ENCODE data around the gene GCSH.
A peak's percentile ranks its signal among the peaks of the same experiment; 100 is the strongest.
"Not testable (repeated sequence)": the region's sequence is repeated elsewhere in the genome, so short reads cannot be mapped to it uniquely, and the experiment has no call there.

Gene GCSH

DNA sequence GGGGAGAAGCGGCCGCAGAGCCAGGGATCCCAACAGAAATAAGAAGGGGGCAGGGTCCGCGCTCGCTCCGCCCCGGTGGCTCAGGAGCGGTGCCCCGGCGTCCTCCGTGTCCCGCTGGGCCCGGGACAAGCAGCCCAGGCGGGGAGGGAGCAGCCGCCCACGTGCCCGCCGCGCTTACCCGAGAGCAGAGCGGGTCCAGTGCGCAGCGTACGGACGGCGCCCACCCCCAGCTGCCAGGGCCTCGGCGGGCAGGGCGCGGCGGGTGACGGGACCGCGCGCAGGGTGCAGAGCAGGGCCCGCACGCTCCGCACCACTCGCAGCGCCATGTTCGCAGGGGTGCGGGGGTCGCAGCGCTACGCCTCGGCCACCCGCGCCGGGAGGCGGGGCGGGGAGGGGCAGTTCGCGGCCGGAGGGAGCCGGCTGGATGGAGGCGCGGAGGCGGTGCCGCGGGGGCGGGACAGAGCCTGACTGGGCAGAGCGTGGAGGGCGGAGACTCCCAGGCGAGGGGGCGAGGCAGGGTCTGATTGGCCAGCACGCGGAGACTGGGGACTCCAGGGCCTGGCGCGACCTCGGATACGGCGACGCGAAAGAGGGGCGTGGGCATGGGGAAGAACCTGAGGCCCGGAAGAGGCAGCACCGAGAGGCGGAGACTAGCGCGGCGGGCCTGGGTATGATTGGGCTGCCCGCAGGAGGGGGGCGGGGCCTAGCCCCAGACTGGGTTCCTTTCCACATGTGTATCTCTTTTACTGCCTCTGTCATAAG, at the start of gene GCSH:
GCSH (minus strand) TSS at position 443 of the 762 bp plus-strand sequence; CDS start at position 326, 117 bp downstream.
- DNase-seq = peak; percentile 95

DNA sequence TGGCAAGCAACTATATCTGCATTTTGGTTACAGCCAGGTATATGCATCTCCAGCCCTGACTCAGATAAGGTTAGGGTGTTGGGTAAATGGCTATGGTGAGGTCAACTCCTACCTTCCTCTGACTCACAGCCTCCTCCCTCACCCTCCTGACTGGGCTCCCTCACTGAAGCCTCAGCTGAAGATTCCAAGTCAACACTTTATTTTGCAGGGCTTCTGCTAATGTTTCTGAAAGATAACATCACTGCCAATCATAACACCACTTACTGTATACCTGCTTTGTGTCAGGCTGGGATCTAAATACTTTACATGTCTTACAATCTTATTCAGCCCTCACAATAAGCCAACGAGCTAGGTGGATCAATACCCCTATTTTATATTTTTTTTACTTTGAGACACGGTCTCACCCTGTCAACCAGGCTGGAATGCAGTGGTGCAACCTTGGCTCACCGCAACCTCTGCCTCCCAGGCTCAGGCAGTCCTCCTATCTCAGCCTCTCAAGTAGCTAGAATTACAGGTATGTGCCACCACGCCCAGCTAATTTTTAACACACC, 47.8 kb upstream of the GCSH start:
- no peak for DNase-seq

DNA sequence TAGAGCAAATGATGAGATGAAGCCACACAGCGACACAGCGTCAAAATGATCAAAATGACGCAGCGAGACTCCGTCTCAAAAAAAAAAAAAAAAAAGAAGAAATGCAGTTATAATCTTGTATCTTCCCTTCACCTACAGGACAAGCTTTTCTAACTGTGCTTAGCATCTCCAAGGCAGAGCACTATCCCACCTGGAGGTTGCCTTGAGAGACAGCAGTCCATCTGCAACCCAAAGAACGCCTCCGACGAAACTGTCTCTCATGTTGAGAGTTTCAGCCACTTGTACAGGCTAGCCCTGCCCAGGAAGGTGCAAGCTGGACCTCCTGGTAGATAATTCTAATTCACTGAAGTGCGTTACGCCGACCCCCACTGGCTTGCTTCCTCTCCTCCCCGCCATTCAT, 46.7 kb upstream of the GCSH start:
- no peak for DNase-seq

DNA sequence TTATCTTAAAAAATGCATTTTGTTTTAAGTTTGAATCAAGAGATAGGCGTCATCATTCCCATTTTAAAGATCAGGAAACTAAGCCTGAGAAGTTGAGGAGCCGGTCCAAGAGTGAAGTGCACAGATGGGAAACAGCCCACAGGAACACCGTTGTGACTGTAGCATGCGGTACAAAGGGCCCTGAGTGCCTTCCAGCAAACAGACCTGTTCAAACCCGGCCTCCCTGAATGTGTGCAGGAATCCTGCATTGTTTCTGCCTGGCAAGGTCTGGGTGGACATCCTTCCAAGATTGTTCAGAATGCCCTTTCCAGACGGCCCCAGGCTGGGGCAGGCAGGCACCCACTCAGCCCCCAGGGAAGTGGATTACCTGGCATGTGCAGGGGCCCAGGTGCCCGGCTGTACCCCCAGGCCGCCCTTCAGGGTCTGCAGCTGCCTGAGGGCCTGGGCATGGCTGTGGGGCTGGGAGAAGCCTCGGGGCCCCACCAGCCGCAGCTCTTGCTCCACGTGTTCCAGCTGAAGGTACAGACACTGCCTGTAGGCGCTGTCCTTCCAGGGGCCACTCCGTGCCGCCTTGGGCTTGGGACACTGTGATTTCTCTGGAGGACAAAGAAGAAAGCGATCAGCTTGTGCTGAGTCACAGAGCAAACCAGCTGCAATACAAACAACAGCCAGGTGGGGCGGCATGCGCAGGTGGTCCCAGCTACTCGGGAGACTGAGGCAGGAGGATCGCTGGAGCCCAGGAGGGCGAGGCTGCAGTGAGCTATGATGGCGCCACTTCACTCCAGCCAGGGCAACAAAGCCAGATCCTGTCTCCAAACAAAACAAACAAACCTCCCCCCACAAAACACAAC, 45.0 kb upstream of the GCSH start:
- DNase-seq = no peak

DNA sequence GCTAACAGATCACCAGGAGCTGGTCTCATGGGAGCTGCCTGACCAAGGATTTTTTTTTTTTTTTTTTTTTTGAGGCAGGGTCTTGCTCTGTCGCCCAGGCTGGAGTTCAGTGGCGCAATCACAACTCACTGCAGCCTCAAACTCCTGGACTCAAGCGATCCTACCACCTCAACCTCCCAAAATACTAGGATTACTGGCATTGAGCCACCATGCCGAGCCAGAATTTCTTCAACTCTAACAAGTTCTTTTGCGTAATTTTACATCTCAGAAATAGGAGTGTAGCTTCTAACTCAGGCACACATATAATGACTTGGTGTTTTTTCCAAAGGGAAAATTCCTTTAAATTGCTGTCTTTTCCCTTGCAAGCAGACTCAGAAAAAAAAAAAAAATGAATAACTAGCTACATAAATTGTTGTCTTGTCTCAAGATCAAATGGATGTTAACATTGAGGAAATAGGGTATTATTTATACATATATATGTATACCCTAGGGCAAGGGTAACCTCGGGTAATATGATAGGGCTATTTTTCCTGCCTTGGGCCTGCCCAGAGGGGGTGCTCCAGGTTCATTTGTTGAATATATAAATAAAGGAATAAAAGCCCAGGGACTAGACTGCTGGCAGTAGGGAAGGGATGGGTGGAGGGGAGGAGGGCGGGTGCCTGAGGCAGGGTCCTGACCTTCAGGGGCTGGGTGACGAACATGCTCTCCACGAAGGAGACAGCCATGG, 42.8 kb upstream of the GCSH start:
- DNase-seq = no peak

DNA sequence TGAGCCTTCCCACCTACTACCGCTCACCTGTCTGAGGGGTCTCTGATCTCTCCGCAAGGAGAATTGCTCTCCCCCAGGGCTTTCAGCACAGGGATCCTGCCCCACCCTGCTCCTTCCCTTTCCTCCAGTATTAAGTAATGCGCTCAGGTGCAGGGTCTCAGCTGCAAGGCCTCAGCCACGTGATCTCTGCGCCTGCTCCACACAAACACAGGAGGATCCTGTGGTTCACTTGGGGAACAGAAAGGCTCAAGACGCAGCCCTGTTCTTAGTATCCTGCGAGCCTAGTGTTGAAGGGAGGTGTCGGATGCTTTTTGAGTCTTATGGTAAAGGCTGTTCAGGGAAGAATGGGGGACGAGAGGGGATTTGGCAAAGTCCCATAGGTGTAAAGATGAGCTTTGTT, 41.6 kb upstream of the GCSH start:
- DNase-seq = no peak

DNA sequence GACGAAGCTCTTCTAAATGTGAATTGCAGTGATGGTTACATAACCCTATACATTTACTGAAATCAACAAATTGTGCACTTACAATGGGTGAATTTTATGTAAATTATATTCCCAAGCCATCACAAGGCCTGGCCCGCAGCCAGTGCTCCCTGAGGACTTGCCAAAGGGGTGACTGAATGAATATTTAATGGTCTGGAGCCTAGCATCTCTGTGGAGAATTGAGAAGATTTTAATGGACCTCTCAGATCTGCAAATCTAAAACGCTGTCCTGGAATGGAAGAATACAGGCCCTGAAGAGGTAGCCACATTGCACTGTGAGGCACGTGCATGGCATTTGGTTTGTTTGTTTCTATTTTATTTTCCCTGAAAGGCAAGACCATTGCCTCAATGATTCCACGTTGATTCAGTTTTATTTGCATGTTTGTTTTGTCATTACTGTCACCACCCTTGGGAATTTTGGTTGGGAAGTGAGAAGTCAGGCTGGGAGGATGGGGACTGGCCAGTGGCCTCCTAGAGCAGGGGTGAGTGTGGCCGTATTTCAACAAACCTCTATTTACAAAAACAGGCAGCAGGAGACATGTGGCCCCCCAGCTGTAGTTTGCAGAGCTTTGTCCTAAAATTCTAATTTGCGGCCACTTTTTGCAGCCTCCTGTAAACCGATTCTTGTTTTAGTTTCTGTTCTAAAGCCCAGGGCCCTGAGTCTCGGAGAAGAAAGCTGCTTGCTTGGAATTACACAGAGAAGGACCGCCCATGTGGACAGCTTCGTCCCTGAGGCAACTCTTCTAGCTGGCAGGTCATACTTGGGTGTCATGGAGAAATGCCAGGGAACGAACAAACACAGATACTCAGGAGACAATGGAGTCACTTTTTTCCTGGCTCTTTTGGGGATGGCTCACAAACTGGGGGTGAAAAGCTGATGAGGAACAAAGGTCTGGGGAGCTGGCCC, 40.5 kb upstream of the GCSH start:
- no peak for DNase-seq

DNA sequence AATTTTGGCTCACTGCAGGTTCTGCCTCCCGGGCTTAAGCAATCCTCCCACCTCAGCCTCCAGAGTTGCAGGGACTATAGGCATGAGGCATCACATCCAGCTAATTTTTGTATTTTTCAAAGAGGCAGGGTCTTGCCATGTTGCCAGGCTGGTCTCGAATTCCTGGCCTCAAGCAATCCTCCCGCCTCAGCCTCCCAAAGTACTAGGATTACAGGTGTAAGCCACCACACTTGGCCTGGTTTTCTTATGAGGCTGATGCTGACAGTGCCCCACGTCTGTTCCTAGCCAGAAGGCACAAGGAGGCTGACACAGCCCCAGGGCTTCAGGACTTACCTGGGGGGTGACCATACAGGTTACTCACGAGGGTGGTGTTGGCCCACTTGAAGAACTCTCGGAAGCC, 33.9 kb upstream of the GCSH start:
- no peak for DNase-seq

DNA sequence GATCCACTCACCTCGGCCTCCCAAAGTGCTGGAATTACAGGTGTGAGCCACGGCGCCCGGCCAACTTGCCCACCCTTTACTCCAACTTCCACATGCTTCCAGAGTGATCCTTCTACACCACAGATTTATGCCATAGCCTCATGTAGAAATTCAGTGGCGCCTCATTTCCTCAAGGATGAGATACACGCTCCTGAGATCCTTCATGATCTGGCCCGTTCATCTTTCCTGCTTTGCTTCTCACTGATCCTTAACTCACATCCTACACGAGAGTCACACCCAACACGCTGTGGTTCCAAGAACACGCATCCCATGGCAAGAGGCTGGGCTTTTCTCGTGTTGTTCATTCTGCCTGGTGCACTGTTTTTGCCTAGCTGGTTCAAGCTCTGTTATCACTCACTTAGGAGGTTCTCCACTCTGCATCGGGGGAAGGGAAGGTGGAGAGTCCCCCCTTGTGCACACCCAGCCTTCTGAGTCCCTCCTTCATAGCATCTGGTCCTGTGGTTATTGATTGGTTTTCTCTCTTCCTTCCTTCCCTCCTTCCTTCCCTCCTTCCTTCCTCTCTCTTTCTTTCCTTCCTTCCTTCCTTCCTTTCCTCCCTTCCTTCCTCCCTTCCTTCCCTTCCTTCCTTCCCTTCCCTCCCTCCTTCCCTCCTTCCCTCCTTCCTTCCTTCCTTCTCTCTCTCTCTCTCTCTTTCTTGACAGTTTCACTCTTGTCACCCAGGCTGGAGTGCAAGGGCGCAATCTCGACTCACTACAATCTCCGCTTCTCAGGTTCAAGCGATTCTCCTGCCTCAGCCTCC, 32.7 kb upstream of the GCSH start:
- no peak for DNase-seq

DNA sequence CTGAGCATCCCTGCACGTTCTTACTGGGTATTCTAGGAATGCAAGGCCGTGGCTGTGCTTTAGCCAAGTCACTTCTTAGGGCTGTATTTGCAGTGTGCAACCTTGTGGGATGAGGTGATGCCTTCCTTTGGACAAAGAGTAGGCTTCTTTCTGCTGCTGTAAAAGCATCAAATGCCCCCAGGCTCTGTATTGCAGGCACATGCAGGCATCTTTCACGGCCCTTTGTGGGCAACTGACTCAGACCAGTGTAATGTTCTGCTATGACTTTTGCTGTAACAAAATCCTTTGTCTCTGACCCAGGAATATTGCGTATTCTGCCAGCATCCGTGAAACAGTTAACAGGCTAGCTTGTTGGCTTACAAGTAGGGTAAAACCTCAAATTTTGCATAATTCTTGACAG, 30.9 kb upstream of the GCSH start:
- DNase-seq = no peak

DNA sequence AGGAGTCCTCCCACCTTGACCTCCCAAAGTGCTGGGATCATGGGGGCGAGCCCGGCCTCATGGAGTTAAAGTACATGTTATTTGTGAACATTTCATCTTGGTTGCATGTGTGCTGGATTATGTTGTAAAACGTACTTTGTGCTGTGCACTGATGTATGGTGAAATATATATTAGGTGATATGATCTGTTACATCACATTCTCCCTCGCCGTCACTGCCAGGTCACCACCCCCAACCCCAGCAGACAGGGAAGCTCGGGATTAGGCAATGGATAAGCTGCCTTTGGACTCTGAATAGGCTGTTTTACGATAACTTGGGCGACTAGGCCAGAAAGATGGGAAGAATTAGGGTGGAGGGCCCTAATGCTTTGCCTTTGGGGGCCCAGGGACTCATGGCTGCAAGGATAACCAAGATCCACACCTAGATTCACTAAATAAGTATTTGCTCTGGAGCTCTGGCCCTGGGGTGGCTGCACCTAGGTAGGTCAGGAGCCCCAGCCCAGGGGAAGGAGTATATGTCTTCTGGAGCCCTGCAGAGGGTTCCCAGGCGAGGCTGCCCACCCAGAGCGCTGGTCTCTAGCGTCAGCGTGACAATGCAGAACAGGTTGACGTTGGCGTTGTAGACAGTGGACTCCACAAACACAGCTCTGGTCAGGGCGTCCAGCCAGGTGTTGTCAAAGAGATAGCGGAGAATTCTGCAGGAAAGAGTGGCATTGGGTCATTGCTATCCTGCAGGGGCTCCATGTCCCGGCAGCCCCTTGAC, 27.1 kb upstream of the GCSH start:
- DNase-seq = no peak

DNA sequence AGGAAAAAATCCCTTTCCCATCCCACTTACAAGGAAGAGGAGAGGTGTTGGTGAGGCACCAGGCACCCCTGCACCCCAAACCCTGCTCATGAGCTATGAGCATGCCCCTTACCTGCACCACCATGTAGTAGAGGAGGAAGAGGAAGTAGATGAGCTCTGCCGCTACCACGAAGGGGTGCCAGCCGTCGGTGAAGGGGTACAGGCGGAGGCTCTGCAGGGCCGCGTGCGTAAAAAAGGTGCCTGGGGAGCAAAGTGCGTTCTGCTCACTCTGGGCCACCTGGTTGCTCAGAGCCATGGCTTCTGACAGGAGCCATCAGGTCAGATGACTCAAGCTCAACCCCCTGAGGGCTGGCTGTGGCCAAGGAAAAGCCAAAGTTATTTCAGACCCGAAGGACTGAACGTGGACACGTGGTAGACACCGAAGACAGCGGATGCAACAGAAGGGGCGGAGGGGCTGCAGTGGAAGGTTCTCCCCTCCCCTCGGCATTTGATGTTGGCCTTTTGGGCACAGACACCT, 25.3 kb upstream of the GCSH start:
- DNase-seq = no peak

DNA sequence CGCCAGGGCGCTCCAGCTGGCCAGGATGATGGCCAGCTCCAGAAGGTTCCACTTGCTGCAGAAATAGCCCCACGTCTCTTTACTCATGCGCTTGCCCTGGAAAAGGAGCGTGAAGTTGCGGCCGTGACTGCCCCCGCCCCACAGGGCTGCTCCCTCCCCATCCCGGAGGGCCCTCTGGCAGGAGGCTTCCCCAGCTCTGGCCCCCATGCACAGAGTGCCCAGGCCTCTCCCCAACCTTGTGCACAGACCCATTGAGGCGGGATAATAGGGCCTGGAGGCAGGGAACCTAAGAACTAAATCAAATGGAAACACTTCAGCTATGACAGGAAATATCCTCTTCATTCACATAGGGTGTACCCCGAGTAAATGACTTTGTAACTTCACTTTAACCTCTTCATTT, 21.2 kb upstream of the GCSH start:
- no peak for DNase-seq

DNA sequence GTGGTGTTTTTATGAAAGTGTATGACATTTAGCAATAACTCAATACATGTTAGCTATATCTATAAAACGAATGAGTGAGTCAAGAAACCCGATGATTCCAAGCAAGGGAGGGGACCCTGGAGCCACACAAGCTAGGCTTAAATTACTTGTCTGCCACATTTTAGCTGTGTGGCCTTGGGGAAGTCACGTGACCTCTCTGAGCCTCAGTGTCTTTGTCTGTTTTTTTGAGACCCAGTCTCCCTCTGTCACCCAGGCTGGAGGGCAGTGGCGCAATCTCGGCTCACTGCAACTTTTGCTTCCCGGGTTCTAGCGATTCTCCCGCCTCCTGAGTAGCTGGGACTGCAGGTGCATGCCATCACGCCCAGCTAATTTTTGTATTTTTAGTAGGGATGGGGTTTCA, 20.1 kb upstream of the GCSH start:
- DNase-seq = no peak

DNA sequence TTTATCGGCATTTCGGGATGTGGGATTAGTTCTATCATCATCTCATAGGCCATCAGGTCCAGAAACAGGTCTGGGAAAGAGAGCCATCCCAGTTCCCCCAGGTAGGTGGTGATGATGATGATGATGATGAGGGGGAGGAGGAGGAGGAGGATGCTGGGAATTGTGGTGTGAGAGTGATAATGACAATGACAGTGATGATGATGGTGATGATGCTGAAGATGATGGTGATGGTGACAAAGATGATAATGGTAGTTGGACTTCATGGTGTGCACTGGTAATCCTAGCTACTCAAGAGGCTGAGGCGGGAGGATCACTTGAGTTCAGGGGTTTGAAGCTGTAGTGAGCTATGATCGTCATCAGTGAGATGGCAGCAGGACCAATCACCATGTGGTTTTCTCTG, 16.3 kb upstream of the GCSH start:
- DNase-seq = no peak

DNA sequence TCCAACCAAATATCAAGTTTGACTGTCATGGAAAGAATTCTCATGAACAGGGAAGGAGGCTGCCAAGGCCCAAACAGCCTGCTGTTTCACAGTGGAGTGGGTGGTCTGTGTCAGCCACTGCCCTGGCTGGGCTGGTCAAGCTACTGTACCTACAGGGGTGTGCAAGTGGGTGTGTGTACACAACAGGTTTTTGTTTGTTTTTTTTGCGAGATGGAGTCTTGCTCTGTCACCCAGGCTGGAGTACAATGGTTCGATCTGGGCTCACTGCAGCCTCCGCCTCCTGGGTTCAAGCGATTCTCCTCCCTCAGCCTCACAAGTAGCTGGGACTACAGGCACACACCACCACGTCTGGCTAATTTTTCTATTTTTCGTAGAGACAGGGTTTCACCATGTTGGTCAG, 13.1 kb upstream of the GCSH start:
- DNase-seq = not testable (repeated sequence)

DNA sequence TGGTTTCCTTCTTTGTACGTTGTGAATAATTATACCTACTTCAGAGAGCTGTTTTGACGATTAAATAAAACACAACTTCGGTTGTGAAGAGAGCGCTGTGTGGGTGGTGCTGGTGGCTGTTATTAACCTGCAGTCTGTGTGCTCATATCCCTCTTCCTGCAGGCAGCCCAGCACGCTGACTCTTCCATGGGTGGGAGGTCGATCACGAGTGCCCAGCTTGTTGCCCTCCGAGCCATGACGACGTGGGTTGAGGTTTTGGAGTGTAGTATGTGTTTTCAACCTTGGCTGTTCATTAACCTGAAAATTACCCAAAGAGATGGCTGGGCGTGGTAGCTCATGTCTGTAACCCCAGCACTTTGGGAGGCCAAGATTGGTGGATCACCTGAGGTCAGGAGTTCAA, 11.3 kb upstream of the GCSH start:
- DNase-seq = no peak

DNA sequence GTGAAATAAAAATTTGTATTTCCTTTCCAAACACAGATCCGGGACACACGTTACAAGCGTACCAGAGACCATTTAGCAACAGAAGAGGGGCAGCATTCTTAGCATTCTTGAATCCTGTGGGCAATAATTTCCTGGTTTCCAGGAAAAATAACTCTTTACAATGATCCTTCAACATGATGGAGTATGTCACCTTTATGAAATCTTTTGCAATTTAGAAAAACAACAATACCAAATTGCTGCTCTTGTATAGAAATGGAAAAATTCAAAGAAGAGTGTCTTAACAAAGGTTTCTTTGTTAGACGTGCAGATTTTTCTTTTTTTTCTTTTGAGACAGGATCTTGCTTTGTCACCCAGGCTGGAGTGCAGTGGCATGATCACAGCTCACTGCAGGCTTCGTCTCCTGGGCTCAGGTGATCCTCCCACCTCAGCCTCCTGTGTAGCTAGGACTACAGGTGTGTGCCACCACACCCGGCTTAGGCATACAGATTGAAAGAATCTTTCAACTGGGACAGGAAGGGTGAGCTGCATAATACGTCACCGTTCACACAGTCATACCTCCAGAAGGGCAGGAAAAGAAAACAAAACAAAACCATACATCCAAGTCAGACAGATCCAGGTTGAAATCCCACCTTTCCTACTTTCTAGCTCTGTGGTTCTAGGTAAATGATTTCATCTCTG, 10.8 kb upstream of the GCSH start:
- DNase-seq = no peak

DNA sequence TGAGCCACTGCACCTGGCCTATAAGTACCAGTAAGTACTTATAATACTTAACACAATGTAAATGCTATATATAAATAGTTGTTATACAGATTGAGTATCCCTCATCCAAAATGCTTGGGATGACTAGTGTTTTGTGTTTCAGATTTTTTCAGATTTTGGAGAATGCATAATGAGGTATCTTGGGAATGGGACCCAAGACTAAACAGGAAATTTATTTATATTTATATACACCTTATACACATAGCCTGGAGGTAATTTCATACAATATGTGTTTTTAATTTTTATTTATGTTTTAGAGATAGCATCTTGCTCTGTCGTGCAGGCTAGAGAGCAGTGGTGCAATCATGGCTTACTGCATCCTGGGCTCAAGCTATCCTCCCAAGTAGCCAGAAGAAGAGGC, 9.8 kb upstream of the GCSH start:
- no peak for DNase-seq

DNA sequence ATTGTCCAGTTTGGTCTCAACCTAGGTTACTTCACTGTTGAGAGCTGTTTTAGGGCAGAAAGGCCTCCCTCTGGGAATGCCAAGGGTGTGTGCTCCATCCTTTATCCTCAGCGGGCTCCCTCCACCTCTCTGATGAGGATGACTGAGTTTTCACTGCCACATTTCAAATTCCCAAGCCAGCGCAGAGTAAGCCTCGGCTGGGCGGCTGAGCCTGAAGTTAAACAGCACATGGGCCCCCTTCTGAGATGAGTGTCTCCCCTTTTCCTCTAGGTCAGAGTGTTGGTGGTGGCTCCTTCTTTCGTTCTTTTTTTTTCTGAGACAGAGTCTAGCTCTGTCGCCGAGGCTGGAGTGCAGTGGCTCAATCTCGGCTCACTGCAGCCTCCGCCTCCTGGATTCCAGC, 5.5 kb upstream of the GCSH start:
- no peak for DNase-seq
